GM21825 (cell line): Measurements from ENCODE around the gene MYL10.

Source experiments
- ATAC-seq: cut with Tn5 transposase; IDR thresholded peaks from one replicate; pipeline ENCODE4 v1.9.1; 2021; ENCODE audit warnings: mild to moderate bottlenecking, moderate library complexity; ENCODE audit not compliant: unreplicated experiment

MYL10 gene

DNA sequence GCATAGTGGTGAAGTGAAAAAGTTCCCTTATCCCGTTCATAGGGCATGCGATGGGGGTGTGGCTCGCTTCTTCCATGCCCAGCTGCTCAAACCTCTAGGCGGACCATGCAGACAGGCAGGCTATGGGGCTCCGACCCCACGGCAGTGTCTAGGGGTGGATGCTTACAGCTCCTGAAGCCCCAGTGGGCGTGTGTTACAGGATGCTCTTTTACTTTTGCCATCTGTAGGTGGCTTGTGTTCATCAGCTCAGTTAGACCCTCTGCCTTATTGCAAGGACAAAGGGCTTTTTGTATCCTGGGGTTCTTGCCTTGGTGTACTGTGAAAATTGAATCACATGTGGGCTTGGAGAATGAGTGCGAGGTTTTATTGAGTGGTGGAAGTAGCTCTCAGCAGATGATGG is at the start of gene MYL10:
TSS of gene MYL10 (minus strand) at position 126 of the 400 bp plus-strand sequence. CDS start 178 bp downstream, outside the sequence.
- ATAC-seq = no peak

DNA sequence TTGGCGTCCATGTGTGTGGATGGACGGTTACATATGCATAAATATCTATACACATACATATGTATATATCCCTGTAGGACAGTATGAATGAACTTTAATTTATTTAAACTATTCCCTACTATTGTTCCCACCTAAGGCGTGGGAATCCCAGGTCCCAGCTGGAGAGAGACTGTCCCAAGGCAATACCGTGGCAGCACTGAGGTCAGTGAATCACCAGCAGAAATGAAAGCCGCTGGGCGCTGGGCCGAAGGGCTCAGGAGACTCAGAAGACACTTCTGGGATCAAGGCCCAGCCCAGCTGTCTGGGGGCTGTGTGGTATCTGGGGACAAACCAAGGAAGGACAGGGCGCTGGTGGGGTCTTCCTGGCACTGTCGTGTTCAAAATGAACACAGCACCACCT is 49.6 kb upstream of the MYL10 start:
- ATAC-seq = no peak

DNA sequence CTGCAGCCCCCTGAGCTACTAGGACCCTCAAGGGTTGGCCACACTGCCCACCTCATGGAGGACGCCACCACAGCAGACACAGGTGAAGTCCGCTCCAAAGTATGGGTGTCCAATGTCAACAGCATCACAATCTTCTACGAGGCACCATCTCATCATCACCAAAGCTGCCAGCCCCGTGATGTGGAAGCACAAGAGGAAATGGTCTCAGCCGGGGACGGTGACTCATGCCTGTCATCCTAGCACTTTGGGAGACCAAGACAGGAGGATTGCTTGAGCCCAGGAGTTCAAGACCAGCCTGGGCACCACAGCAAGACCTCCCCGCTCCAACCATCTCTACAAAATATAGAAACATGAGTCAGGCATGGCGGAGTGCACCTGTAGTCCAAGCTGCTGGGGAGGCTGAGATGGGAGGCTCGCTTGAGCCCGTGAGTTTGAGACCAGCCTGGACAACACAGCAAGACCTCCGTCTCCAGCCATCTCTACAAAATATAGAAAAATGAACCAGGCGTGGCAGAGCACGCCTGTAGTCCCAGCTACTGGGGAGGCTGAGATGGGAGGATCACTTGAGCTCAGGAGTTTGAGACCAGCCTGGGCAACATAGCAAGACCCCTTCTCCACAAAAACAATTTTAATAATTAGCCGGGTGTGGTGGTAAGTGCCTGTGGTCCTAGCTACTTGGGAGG is 48.8 kb upstream of the MYL10 start:
- no peak for ATAC-seq

DNA sequence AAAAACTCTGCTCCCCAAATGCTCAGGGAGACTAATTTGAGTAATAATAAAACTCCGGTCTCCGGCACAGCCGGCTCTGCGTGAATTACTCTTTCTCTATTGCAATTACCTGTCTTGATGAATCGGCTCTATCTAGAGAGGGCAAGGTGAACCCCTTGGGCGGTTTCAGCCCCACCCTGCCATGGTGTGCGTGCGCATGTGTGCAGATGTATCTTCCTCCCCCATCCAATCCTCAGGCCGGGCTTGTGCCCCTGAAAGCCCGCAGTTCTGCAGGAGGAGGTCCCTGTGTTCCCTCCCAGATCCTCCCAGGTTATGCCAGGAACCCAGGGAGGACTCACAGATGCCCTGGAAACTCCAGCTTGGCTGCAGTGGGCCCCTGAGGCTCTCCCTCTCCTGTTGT is 48.3 kb upstream of the MYL10 start:
- no peak for ATAC-seq

DNA sequence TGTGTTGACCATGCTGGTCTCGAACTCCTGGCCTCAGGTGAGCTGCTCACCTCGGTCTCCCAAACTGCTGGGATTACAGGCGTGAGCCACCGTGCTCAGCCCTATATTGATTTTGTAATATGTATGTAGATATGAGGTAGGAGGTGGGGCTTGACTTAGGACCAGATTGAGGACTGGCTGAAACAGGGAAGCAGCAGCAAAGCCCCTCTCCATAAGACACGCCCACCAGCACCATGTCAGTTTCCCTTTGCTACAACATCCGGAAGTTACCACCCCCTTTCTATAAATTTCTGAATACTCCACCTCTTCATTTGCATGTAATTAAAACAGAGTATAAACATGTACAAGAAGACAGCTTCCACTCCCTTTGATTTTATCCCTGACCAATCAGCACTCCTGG is 47.9 kb upstream of the MYL10 start:
- ATAC-seq = no peak

DNA sequence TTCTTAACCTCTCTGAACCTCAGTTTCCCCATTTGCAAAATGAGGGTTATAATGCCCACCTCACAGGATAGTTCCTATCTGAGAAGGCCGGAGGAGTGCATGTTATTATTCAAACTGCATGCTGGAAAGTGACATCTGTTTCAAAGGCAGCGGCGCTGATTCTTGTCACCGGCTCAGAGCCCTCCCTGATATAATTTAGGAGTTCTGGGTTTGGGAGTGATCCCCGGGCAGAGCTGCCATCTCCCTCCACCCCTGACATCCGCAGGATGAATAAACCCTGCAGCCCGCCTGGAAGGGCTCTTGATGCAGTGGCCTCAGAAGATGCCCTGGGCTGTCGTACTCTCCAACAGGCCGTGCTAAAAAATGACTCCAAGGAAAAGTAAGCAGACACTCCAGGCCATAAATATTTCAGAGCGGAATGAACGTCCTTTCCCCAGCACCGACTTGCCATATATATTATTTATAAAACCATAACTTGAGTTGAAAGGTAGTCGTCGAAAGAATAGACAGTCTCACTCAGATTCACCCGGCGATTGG is 47.0 kb upstream of the MYL10 start:
- ATAC-seq = no peak

DNA sequence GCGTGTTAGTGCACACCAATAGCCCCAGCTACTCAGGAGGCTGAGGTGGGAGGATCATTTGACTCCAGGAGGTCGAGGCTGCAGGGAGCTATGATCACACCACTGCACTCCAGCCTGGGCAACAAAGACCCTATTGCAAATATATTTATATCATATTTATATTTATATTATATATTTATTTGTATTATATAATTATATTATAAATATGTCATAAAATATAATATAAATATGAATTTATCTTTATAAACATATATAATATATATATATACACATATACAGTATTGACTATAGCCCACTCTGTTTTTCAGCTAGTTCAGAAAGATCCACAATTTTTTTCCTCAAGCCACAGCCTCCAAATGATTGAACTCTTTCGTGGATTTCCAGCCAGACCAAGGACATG is 45.3 kb upstream of the MYL10 start:
- ATAC-seq = no peak

DNA sequence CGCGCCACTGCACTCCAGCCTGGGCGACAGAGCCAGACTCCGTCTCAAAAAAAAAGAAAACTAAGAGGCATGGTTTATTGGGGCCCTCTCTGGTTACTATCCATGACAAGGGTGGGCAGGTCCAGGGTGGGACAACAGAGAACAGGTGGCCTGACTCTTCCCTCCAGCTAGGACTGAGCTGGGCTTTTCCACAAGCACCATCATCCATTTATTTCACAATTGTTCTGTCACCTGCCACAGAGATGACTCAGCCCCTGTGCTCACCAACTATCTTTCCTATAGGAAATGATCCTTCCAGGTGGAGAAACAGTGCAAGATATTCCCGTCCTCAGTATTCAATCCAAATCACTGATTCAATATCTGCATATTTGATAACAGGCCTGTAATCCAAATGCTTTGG is 44.9 kb upstream of the MYL10 start:
- ATAC-seq = no peak

DNA sequence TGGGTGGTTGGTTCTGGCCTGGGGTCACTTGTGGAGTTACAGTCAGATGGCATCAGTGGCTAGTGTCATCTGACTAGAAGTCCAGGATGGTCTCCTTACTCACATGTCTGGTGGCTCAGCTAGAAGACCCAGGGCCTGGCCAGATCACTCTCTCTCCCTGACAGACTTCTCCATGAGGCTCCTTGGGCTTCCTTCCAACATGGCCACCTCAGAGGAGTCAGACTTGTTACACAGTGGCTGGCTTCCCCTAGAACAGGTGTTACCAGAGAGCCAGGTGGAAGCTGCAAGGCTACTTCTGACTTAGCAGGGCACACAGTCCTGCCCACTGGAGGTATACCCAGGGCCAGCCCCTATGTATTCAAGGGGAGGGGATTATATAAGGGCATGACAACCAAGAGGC is 44.2 kb upstream of the MYL10 start:
- ATAC-seq = no peak

DNA sequence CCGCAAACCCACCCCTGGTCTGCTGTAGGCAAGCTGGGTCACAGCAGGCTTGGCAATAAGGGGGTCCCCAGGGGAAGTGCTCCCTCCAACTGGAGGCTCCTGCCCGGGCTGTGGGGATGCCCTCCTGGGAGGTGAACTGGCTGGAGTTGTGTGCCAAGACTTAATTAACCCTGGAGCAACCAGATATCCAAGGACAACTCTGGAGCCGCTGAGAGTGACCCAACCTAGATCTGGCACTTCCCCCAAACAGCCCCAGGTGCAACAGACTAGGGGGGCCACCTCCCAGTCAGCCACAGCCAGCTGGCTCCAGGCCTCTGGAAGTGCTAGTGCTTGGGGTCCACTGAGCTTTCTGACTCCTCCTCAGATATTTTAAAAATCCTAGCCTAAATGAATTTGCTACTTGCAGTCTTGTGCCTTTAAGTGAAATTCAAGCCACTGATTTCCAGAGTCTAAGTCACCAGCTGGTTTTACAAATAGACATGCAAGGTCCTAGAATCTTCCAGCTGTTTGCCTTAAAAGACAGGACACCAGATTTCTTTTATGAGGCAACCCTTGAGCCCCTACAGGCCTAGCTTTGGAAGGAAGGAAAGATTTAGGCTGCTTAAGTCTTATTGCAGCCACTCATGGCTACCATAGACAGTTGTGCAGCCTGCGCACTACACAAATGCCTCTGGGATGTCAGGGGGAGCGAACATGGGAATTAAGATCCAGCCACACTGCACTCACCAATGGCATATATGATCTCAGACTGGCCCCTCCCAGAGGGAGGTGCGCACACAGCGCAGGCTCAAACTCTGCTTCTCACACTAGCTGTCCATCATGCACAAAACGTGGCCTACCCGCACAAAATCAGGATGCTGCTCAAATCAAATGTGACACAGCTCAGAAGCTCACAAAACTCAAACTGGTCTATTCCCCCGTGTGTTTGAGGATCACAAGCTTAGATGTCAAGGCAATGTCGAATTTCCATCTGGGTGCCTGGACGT is 42.6 kb upstream of the MYL10 start:
- ATAC-seq = no peak

DNA sequence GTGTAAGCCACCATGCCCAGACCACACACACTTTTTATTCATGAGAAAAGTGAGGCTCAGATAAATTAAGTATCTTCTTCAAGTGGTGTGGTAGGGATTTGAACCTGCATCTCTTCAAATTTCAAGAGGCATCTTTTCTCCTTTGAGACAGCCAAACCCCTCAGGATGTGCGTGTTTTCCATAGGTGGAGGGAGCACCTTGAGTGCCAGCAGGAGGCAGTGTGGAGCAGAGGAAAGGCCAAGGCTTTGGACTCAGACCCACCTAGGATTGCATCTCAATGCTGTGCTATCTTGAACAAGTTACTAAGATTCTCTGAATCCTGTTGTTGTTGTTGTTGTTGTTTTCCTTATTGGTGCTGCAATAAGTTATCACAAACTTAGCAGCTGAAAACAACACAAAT is 40.2 kb upstream of the MYL10 start:
- no peak for ATAC-seq

DNA sequence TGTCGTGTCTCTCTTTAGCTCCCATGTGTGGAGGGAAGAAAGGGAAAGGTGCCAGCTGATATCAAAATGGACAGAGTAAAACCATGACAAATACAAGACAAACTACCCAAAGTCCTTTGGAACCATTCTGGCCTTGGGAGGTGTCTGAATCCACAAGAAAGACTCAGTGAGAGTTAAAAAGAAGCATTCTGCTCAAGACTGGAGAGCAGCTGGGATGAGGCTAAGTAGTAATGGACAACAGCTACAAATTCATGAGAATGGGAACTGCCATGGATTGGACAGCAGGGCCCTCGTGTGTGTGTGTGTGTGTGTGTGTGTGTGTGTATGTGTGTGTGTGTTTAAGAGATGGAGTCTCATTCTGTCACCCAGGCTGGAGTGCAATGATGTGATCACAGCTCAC is 39.6 kb upstream of the MYL10 start:
- ATAC-seq = no peak

DNA sequence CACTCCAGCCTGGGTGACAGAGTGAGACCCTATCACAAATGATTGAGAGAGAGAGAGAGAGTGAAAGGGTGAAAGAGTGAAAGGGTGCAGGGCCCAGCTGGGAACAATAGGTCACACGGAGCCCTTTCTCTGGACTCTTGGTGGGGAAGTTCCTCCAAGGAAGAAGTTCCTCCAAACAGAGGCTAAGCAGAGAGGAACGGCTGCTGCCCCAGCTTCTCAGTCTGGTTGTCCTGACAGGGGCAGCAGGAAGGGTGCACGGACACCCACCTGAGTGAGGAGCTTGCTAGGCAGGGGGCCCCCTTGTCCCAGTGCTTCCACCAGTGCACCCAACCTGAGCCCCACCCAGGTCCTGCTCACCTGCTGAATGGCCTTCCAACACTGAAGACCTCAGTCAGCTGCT is 38.8 kb upstream of the MYL10 start:
- ATAC-seq = no peak

DNA sequence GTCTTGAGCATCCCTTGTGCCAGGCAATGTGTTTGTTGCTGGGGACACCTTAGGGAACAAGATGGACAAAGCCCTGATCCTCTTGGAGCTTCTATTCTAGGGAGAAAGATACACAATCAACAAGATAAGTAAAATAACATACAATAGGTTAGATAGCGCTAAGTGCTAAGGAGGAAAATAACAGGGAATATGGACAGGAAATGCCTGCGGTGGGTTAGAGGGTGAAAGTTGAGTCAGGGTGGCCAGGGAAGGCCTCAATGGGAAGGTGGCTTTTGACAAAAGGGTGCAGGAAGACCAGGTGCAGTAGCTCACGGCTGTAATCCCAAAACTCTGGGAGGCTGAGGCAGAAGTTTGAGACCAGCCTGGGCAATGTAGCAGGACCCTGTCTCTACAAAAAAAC is 38.3 kb upstream of the MYL10 start:
- no peak for ATAC-seq

DNA sequence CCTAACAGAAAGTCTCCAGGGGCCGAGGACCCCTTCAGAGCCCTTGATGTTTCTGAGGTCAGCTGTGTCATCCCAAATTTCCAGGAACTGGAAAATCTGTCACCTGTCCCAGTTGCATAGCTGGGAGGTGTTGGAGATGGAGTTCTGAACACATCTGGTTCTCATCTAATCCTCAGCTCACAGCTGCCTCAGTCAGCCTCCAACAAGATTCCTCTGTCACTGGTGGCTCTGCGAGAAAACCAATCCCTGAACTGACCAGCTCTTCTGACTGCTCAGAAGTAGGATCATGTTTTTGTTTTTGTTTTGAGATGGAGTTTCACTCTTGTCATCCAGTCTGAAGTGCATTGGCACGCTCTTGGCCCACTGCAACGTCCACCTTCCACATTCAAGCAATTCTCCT is 37.6 kb upstream of the MYL10 start:
- no peak for ATAC-seq

DNA sequence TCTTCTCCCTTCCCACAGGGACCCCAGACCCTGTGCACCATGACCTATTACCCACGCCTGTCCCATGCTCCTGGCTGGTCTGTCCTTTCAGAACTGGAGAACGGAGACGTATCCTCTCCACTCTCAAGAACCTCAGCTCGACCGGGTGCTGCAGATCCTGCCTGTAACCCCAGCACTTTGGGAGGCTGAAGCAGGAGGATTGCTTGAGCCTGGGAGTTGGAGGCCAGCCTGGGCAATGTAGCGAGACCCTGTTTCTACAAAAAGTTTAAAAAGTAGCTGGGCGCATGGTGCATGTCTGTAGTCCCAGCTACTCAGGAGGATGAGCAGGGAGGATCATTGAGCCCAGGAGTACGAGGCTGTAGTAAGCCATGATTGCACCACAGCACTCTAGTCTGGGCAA is 37.2 kb upstream of the MYL10 start:
- no peak for ATAC-seq

DNA sequence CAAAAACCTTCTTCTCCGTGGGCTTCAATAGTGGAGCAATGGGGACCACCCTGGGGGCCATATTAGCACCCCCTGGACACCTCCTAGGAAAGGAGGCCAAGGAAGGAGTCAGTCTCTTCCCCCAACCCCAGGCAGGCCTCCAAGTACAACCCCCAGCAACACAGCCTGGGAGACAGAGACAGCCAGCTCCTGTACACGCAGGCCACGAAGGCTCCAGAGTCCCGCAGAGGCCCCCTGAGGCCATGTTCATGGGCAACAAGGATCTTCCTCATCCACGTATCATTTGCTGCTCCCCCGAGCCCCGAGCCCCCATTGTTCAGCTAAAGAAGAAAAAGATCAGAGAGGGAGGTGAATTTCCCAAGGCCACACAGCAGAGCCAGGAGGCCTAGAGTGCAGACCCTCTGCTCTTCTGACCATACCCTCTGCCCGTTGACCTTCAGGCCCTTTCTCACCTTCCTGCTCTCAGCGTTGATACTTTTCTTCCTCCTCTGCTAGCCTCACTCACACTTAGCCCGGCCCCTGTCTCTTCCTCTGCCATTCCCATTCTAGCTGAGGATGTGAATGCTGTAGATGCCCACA is 35.9 kb upstream of the MYL10 start:
- no peak for ATAC-seq

DNA sequence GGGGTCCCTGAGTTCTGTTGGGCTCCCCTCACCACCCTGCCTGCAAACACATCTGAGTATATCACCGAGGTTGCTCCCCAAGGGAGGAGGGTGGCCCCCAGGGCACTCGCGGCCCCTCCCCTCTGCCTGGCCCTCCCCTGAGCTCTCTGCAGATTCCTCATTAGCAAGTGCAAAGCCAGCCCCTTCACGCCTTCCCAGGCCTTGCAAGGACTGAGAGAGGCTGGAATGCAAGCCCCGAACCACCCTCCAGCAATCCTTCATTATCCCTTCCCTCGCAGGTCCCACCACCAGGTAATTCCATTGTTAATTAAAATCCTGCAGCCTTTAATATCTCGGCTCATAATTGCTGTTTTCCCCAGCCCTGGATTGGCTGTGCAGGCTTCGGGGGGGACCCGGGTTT is 35.3 kb upstream of the MYL10 start:
- no peak for ATAC-seq

DNA sequence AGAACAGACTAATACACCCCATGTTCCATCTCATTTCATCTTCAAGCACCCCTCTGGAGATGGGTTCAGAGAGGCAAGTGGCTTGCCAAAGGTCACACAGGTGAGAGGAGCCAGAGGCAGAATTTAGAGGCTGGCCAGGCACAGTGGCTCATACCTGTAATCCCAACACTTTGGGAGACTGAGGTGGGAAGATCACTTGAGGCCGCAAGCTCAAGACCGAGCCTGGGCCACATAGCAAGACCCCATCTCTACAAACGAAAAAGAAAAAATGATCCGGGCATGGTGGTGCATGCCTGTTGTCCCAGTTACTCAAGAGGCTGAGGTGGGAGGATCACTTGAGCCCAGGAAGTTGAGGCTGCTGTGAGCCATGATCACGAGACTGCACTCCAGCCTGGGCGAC is 34.7 kb upstream of the MYL10 start:
- no peak for ATAC-seq

DNA sequence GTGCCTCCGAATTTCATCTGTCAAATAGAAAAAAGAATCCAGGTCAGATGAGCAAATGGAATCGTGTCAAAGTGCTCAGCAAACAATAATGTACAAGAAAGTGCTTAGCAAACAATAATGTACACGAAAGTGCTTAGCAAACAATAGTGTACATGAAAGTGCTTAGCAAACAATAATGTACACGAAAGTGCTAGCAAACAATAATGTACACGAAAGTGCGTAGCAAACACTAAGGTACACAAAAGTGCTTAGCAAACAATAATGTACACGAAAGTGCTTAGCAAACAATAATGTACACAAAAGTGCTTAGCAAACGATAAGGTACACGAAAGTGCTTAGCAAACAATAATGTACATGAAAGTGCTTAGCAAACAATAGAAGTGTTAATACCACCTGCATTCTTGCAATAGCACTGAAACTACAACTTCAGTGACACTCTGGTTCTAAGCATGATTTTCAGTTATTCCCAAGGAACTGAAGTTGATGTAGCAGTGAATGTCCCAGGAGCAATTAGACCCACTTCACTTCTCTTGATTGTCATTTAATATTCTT is 33.4 kb upstream of the MYL10 start:
- no peak for ATAC-seq

DNA sequence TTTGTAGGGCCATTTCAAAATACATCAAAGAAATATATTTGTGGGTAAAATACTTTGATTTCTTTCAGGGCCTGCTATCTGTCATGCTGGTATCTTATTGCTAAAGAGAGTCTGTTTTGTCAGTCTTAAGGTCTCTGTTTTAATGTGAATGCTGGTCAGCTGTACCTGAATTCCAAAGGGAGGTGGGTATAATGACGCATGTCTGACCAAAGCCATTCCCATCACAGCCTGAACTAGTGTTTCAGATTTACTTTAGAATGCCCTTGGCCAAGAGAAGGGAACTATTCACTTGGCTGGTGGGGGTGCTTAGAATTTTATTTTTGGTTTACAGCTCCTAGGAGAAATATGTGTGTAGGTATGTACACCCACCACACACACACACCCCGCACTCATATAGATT is 30.6 kb upstream of the MYL10 start:
- no peak for ATAC-seq
